Astrocyte of the cerebellum (primary cell): ENCODE data around the gene DNM3.
A peak's percentile ranks its signal among the peaks of the same experiment; 100 is the strongest.

Experiments
- DNase-seq: peaks from one replicate; pipeline ENCODE4 v3.0.0-alpha.2; 2011; ENCODE audit warnings: low read depth
- H3K4me3 ChIP-seq: 2 replicates; pipeline ENCODE4 v1.5.1; 2011; ENCODE audit warnings: mild to moderate bottlenecking, low read depth, low read length, moderate library complexity
- in situ Hi-C: cut with HindIII; loops from 2 replicates; pipeline ENCODE4 v1.10.0; 2017; ENCODE audit warnings: low sequenced_read_pairs
- TF ChIP-seq, protein P1 (sequence below): IDR thresholded peaks from 2 replicates; pipeline ENCODE4 v1.5.1; 2012; ENCODE audit warnings: low read length, low read depth, moderate library complexity, mild to moderate bottlenecking; ENCODE audit errors: missing control alignments

DNM3 gene

DNA sequence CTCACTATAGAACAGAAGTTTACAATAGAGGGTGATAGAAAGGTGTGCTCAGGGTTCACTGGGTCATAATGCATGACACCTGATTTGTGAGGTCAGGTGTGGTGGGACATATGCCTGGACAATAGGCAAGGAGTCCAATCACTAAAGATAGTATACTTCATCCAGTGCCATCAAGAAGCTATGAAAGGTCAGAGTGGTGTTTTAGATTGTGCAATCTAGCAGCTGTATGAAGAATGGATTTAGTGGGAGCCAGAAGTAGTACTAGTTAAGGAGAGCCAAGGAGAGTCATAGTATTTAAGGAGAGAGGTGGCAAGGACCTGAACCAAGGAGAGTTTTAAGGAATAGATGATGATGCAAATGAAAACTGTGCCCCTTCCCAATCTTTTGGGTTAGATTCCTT, 498.5 kb downstream of the DNM3 start:
- no peak for DNase-seq

DNA sequence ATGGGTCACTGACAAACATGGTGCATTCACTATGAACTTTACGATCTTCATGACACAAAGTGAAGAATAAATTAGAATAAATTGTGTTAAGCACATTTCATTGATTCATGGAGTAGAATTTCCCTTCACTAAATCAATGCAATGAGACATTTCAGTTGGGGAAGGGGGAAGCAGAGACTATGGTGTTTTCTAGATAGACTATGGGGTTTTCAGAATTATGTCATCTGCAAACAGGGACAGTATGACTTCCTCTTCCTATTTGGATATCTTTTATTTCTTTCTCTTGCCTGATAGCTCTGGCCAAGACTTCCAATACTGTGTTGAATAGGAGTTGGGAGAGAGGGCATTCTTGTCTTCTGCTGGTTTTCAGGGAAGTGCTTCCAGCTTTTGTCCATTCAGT, 499.2 kb downstream of the DNM3 start:
- in situ Hi-C loops = no loop called here
- DNase-seq = no peak
- no peak overlapping the region for H3K4me3 ChIP-seq
- TF ChIP-seq, protein P1, sequence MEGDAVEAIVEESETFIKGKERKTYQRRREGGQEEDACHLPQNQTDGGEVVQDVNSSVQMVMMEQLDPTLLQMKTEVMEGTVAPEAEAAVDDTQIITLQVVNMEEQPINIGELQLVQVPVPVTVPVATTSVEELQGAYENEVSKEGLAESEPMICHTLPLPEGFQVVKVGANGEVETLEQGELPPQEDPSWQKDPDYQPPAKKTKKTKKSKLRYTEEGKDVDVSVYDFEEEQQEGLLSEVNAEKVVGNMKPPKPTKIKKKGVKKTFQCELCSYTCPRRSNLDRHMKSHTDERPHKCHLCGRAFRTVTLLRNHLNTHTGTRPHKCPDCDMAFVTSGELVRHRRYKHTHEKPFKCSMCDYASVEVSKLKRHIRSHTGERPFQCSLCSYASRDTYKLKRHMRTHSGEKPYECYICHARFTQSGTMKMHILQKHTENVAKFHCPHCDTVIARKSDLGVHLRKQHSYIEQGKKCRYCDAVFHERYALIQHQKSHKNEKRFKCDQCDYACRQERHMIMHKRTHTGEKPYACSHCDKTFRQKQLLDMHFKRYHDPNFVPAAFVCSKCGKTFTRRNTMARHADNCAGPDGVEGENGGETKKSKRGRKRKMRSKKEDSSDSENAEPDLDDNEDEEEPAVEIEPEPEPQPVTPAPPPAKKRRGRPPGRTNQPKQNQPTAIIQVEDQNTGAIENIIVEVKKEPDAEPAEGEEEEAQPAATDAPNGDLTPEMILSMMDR = no peak

More for the DNA sequence above, 498.5 kb downstream of the DNM3 start:
- TF ChIP-seq, protein P1 = no peak
- in situ Hi-C loops = no loop called here
- H3K4me3 ChIP-seq = no peak overlapping the region

DNA sequence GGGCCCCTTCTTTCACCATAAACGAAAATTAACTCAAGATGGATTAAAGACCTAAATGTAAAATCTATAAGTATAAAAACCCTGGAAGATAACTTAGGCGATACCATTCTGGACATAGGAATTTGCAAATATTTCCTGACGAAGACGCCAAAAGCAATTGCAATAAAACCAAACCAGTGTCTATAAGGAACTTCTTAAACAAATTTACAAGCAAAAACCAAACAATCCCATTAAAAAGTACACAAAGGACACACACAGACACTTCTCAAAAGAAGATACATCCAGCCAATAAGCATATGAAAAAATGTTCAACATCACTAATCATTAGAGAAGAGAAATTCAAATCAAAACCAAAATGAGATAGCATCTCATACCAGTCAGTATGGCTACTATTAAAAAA, 500.4 kb downstream of the DNM3 start:
- in situ Hi-C loops = no loop called here
- no peak overlapping the region for H3K4me3 ChIP-seq
- TF ChIP-seq, protein P1 = no peak
- DNase-seq = no peak

DNA sequence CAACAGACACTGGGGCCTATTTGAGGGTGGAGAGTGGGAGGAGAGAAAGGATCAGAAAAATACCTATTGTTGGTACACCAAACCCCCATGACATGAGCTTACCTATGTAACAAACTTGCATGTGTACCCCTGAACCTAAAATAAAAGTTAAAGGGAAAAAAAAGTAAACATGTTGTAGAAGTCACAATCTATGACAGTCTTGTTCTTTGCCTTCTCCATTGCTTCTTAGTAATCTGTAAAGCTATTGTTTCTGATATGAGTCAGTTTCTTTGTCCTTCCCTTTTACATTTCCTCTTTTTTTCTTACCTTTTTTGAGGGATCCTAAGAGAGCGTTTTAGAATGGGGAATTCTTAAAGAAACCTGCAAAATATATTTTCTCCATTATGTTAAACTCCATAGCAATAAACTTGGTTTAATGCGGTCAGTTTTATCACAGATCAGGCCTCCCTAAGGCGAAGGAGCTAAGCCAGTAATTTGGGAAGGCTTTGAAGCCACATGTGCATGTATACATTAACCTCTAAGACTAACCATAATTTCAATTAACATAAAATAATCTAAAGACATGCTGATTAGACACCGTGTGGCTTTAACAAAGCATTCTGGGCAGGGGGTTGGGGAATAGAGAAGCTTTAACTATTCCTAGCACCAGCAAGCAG, 501.4 kb downstream of the DNM3 start:
- in situ Hi-C loops = no loop called here
- H3K4me3 ChIP-seq = no peak overlapping the region
- DNase-seq = no peak
- TF ChIP-seq, protein P1 = no peak

DNA sequence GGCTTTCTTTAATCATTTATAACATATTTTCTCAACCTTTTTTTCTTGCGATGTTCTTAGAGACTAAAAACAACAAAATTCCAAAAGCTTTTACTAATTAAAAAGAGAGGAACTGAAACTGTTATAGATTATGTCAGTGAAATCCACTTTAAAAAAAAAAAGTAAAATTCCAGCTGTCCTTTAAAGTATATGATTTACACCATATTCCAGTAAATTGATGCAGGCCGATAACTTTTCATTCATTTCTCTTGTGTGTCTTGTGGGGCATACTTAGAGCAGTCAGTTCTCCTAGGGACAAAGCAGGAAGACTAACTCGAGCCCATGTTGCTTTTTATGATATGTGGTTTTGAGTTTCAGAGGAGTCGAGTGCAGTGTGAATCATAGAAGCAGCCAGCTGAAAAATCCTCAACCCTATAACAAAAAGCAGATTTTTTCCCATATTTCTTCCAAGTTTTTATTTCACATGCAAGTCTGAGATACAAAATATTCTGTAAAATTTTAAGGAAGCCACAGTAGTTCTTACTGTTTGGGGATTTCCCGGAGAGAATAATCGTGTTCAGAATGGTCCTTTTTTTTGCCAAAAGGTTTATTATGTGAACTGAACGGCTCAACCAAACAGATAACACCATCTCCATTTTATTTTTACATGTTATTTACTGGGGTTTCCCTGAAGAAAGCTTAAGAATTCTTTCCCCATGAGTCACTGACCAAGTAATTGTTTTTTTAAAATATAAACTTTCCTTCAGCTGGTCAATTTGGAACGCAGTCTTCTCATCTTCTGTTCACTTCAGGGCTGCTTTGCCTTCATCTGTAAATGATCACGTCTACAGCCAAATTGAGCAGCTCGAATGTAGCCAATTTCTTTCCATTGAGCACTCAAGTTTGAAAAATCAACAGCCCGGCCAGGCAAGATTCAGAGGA, 502.2 kb downstream of the DNM3 start:
- no peak overlapping the region for H3K4me3 ChIP-seq
- peak; percentile 83 for DNase-seq
- in situ Hi-C loops = no loop called here
- TF ChIP-seq, protein P1 = no peak

DNA sequence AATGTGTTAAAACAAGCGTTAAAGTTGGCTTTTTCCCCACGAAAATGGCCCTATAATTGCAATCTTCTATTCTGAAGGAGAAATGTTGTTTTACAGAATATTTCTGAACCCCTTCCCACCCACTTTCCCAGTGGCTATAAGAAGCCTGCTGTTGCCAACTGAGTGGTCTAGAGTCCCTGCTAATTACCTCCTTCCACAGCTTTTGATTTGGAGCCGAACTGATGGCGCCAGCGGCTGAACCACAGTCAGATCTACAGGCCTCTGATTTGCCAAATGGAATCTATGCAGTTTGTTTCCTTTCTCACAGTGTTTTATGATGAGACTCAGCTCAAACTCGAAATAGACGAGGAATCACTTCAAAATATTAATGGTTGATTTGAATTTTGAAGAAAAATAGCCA, 503.1 kb downstream of the DNM3 start:
- no peak for DNase-seq
- TF ChIP-seq, protein P1 = no peak
- no peak overlapping the region for H3K4me3 ChIP-seq
- in situ Hi-C loops = no loop called here
